GM23248 (cell line): Measurements from ENCODE around the gene ADIPOR2.

Source experiments
- EZH2 ChIP-seq: fragments of 200-600 bp; sonication (generic); IDR thresholded peaks from 2 replicates; pipeline ENCODE4 v1.6.1; 2018; ENCODE audit warnings: antibody characterized with exemption, mild to moderate bottlenecking; ENCODE audit not compliant: insufficient read depth, poor library complexity, severe bottlenecking
- EZH2phosphoT487 ChIP-seq: fragments of 200-600 bp; sonication (generic); IDR thresholded peaks from 2 replicates; pipeline ENCODE4 v1.6.1; 2018; ENCODE audit warnings: antibody characterized with exemption, moderate library complexity, mild to moderate bottlenecking, low read depth; ENCODE audit not compliant: insufficient read depth

DNA sequence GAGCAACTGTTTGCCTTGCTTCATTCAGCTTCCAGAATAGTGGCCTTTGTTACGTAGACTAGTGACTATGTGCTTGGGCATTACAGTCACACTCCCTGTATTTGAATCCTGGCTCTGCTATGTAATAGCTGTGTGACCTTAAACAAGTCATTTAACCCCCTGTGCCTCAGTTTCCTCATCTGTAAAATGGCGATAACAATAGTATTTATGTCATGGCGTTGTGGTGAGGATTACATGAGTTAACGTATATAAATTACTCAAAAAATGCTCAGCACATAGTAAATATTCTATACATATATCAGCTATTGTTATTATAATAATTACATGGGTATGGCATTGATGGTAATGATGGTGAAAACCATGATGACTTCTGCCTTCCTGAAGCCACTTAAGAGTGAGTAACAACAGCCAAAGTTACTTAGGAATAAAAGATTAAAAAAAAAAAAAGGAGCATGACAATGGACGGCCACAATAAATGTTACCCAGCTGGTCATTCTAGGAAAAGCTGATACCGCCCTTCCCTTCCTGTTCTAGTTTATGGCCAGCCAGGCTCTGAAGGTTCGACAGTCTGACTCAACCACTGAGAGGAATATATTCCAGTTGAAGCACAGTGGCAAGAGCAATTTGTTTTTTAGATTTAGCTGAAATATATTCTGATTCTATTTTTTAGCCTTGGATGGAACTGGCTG lies 9.9 kb upstream of the ADIPOR2 start:
- TF ChIP-seq EZH2 (no peak), EZH2phosphoT487 (no peak)
